ENCODE data around the gene EHD4.

EHD4 gene

DNA sequence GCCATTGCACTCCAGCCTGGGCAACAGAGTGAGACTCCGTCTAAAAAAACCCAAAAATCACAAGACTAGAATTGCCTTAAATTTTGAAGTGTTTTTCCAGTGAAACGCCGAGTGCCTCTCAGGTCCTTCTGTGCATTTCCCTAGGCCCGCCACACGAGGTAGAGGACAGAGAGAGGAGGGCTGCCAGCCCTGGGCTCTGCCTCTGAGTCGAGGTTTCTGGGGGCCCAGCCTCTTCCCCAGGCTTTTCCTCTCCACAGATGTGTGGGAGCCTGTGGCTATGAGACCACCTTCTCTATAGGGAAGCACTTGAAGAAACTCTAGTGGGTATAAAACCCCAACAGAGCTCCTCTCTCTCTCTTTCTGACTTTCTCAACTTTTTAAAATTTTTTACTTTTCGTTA, 10.9 kb upstream of the EHD4 start:
- no peak overlapping the region for H3K4ac ChIP-seq (ENCODE audit: low read length)
- no CpG with 5 or more reads among the region's 7 CpGs for WGBS, 2 donors (ENCODE audit: extremely low coverage in 2 of 2, insufficient read length in 2 of 2, insufficient replicate concordance in 1 of 2)
- no peak overlapping the region for H3K4me2 ChIP-seq (ENCODE audit: insufficient read depth, low read length, poor library complexity, severe bottlenecking)
- no peaks in the 10 kb centered on the region for H3K4me1 ChIP-seq (ENCODE audit: control insufficient read depth in 2 of 2, insufficient read depth in 1 of 2, low read depth in 1 of 2, low read length in 2 of 2)
- H3K79me1 ChIP-seq (ENCODE audit: low read depth, low read length), result no peaks in the 10 kb centered on the region
- peaks cover 0 to 46% (median 0%) of the 10 kb centered on the region in 3 experiments for H3K27me3 ChIP-seq (ENCODE audit: control insufficient read depth in 3 of 3, insufficient read depth in 3 of 3, low read depth in 1 of 3, low read length in 3 of 3)
- H4K8ac ChIP-seq (ENCODE audit: low read depth, low read length), result no peak overlapping the region
- H2AFZ ChIP-seq (ENCODE audit: low read length), result no peak overlapping the region
- no peak overlapping the region for H3K23ac ChIP-seq (ENCODE audit: low read depth, low read length, poor library complexity)
- no peak overlapping the region for H3K14ac ChIP-seq (ENCODE audit: low read length)
- H2AK5ac ChIP-seq (ENCODE audit: low read depth, low read length), result no peak overlapping the region
- H2BK120ac ChIP-seq (ENCODE audit: low read depth, low read length), result no peak overlapping the region
- no peak for DNase-seq (ENCODE audit: low spot score)
- H3K9ac ChIP-seq (ENCODE audit: low read depth, low read length, poor library complexity), result no peak overlapping the region
- H3K36me3 ChIP-seq (replicated peaks in 1 of 2; ENCODE audit: control insufficient read depth in 2 of 2, insufficient read depth in 2 of 2, low read length in 2 of 2), result no peaks in the 10 kb centered on the region
- no peaks in the 10 kb centered on the region for H3K9me3 ChIP-seq (replicated peaks in 1 of 2; ENCODE audit: control insufficient read depth in 2 of 2, insufficient read depth in 1 of 2, low read depth in 1 of 2, low read length in 2 of 2)
- no peak overlapping the region for H2BK15ac ChIP-seq (ENCODE audit: low read length)
- no peak overlapping the region for H3K18ac ChIP-seq (ENCODE audit: low read length)
- no peak overlapping the region for H3K4me3 ChIP-seq (ENCODE audit: low read length in 2 of 2)
- no peak overlapping the region for H2BK5ac ChIP-seq (ENCODE audit: low read length)
- H2BK12ac ChIP-seq (ENCODE audit: low read length), result no peak overlapping the region
- no peak overlapping the region for H4K91ac ChIP-seq (ENCODE audit: low read depth, low read length, poor library complexity)
- no peak overlapping the region for H3K27ac ChIP-seq (replicated peaks; ENCODE audit: low read length)

DNA sequence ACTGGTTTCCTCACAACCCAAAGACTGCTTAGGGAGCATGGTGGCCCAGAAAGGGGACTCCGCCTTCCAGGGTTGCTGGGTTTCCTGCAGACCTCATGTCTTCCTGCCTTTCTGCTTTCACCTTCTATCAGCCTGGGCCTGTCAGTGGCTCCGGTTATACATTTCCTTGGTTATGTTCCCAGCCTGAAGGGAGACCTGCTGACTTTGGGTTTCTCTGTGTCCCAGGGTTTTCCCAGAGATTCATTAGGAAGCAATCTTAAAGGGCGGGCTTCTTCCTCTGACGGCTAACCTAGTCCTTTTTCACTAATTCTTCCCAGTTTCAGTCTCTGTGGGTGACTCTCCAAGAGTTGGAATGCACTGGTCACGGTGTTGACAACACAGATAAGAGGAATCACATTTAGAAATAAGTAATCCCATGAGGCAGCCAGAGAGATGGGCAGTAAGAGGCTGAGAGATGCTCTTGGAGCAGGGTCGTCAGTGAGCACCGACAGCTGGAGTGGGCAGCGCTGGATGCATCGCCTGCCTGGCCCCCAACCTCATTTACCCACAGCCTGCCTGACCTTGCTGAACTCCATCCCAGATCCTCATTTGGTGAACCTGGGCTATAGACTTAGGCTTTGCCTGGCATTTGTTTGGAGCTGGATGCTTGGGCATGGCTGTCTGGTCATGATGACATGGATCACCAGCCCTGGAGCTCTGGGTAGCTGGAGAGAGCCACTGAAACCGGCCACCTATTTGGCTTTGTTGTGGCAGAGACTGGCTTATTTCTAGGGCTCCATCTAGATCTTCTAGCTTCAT, 10.0 kb upstream of the EHD4 start:
- Histone ChIP-seq H2BK15ac (ENCODE audit: low read length) (no peak overlapping the region), H2BK5ac (ENCODE audit: low read length) (no peak overlapping the region), H2AFZ (ENCODE audit: low read length) (no peak overlapping the region), H3K4ac (ENCODE audit: low read length) (no peak overlapping the region), H4K91ac (ENCODE audit: low read depth, low read length, poor library complexity) (no peak overlapping the region), H3K14ac (ENCODE audit: low read length) (no peak overlapping the region), H3K4me3 (ENCODE audit: low read length in 2 of 2) (no peak overlapping the region), H3K9me3 (replicated peaks in 1 of 2; ENCODE audit: control insufficient read depth in 2 of 2, insufficient read depth in 1 of 2, low read depth in 1 of 2, low read length in 2 of 2) (no peaks in the 10 kb centered on the region), H3K79me1 (ENCODE audit: low read depth, low read length) (no peaks in the 10 kb centered on the region), H3K4me1 (ENCODE audit: control insufficient read depth in 2 of 2, insufficient read depth in 1 of 2, low read depth in 1 of 2, low read length in 2 of 2) (no peaks in the 10 kb centered on the region), H2BK120ac (ENCODE audit: low read depth, low read length) (no peak overlapping the region), H3K9ac (ENCODE audit: low read depth, low read length, poor library complexity) (no peak overlapping the region), H4K8ac (ENCODE audit: low read depth, low read length) (no peak overlapping the region), H3K27me3 (ENCODE audit: control insufficient read depth in 3 of 3, insufficient read depth in 3 of 3, low read depth in 1 of 3, low read length in 3 of 3) (peaks cover 0 to 43% (median 0%) of the 10 kb centered on the region in 3 experiments), H3K18ac (ENCODE audit: low read length) (no peak overlapping the region), H3K23ac (ENCODE audit: low read depth, low read length, poor library complexity) (no peak overlapping the region), H2BK12ac (ENCODE audit: low read length) (no peak overlapping the region), H3K27ac (replicated peaks; ENCODE audit: low read length) (no peak overlapping the region), H3K4me2 (ENCODE audit: insufficient read depth, low read length, poor library complexity, severe bottlenecking) (no peak overlapping the region), H3K36me3 (replicated peaks in 1 of 2; ENCODE audit: control insufficient read depth in 2 of 2, insufficient read depth in 2 of 2, low read length in 2 of 2) (no peaks in the 10 kb centered on the region), H2AK5ac (ENCODE audit: low read depth, low read length) (no peak overlapping the region)
- no CpG with 5 or more reads among the region's 10 CpGs for WGBS, 2 donors (ENCODE audit: extremely low coverage in 2 of 2, insufficient read length in 2 of 2, insufficient replicate concordance in 1 of 2)
- no peak for DNase-seq (ENCODE audit: low spot score)

DNA sequence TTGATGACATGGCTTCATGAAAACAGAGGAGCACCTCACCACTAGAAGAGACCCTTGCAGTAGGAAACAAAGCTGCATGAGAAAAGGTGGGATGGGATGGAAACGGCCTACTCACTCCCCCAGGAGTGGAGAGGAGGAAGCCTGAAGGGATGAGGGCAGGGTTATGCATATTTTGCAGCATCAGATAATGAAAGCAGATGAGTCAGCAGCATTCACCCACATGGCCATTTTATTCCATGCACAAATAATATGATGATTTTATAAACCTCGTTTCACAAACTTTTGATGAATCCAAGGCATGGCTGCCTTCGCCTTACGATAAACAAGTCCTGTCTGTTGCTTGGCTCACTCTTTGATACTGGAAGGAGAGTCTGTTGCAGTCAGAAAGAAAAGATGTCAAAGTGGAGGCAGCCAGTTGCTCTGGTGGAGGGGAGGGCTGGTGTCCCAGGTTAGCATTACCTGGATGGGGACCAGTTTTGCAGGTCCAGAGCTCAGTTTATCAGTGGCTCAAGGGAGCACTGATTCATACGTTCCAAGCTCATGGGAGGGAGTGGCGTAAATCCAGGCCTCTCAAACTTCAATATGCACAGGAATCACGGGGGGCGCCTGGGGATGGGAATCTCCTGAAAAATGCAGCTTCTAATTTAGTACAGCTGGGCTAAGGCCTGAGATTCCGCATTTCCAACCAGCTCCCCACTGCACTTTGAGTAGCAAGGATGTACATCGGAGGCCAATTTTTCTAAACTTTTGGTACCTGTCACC, 9.2 kb upstream of the EHD4 start:
- H4K91ac ChIP-seq (ENCODE audit: low read depth, low read length, poor library complexity), result no peak overlapping the region
- no peak overlapping the region for H3K4ac ChIP-seq (ENCODE audit: low read length)
- H3K23ac ChIP-seq (ENCODE audit: low read depth, low read length, poor library complexity), result no peak overlapping the region
- no peaks in the 10 kb centered on the region for H3K9me3 ChIP-seq (replicated peaks in 1 of 2; ENCODE audit: control insufficient read depth in 2 of 2, insufficient read depth in 1 of 2, low read depth in 1 of 2, low read length in 2 of 2)
- no CpG with 5 or more reads among the region's 10 CpGs for WGBS, 2 donors (ENCODE audit: extremely low coverage in 2 of 2, insufficient read length in 2 of 2, insufficient replicate concordance in 1 of 2)
- H3K4me1 ChIP-seq (ENCODE audit: control insufficient read depth in 2 of 2, insufficient read depth in 1 of 2, low read depth in 1 of 2, low read length in 2 of 2), result no peaks in the 10 kb centered on the region
- H3K27ac ChIP-seq (replicated peaks; ENCODE audit: low read length), result no peak overlapping the region
- no peaks in the 10 kb centered on the region for H3K36me3 ChIP-seq (replicated peaks in 1 of 2; ENCODE audit: control insufficient read depth in 2 of 2, insufficient read depth in 2 of 2, low read length in 2 of 2)
- H3K18ac ChIP-seq (ENCODE audit: low read length), result no peak overlapping the region
- H2BK120ac ChIP-seq (ENCODE audit: low read depth, low read length), result no peak overlapping the region
- H2BK12ac ChIP-seq (ENCODE audit: low read length), result no peak overlapping the region
- no peak overlapping the region for H4K8ac ChIP-seq (ENCODE audit: low read depth, low read length)
- H2BK15ac ChIP-seq (ENCODE audit: low read length), result no peak overlapping the region
- H2BK5ac ChIP-seq (ENCODE audit: low read length), result no peak overlapping the region
- no peak overlapping the region for H3K4me3 ChIP-seq (ENCODE audit: low read length in 2 of 2)
- H2AFZ ChIP-seq (ENCODE audit: low read length), result no peak overlapping the region
- H3K27me3 ChIP-seq (ENCODE audit: control insufficient read depth in 3 of 3, insufficient read depth in 3 of 3, low read depth in 1 of 3, low read length in 3 of 3), result peaks cover 0 to 36% (median 0%) of the 10 kb centered on the region in 3 experiments
- no peak overlapping the region for H2AK5ac ChIP-seq (ENCODE audit: low read depth, low read length)
- no peak for DNase-seq (ENCODE audit: low spot score)
- H3K4me2 ChIP-seq (ENCODE audit: insufficient read depth, low read length, poor library complexity, severe bottlenecking), result no peak overlapping the region
- no peak overlapping the region for H3K14ac ChIP-seq (ENCODE audit: low read length)
- no peaks in the 10 kb centered on the region for H3K79me1 ChIP-seq (ENCODE audit: low read depth, low read length)
- H3K9ac ChIP-seq (ENCODE audit: low read depth, low read length, poor library complexity), result no peak overlapping the region

DNA sequence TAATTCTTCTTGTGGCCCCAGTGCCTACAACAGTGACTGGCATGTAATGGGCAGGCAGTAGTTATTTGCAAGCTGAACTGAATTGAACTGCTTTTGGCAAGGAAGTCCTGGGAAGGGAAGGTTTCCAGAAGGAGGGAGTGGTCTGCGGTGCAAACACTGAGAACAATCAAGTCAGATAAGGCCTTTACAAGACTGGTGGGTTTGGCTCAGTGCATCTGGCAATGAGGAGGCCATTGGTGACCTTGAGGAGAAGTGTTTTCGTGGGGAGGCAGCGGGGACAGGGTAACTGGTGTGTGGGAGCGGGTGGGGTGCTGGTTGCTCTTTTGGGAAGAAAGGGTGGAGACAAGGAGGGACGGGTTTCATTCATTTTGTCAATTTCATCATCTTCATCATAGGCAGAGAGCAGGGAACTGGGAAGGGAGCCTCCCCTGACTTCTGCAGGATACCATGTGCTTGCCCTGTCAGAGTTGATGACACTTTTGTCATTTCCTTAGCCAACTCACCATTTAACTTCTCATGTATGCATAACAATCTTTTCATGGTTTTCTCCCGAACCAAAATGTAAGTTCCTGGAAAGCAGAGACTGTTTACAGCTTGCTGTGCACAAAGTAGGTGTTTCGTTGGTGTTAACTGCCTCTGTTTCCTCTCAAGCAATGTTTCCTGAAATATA, 8.4 kb upstream of the EHD4 start:
- H3K4me3 ChIP-seq (ENCODE audit: low read length in 2 of 2), result no peak overlapping the region
- no peak overlapping the region for H2BK5ac ChIP-seq (ENCODE audit: low read length)
- H4K91ac ChIP-seq (ENCODE audit: low read depth, low read length, poor library complexity), result no peak overlapping the region
- no peak overlapping the region for H3K23ac ChIP-seq (ENCODE audit: low read depth, low read length, poor library complexity)
- H3K4me2 ChIP-seq (ENCODE audit: insufficient read depth, low read length, poor library complexity, severe bottlenecking), result no peak overlapping the region
- H3K14ac ChIP-seq (ENCODE audit: low read length), result no peak overlapping the region
- no peaks in the 10 kb centered on the region for H3K36me3 ChIP-seq (replicated peaks in 1 of 2; ENCODE audit: control insufficient read depth in 2 of 2, insufficient read depth in 2 of 2, low read length in 2 of 2)
- no peak overlapping the region for H2AFZ ChIP-seq (ENCODE audit: low read length)
- H3K79me1 ChIP-seq (ENCODE audit: low read depth, low read length), result no peaks in the 10 kb centered on the region
- H3K4me1 ChIP-seq (ENCODE audit: control insufficient read depth in 2 of 2, insufficient read depth in 1 of 2, low read depth in 1 of 2, low read length in 2 of 2), result no peaks in the 10 kb centered on the region
- H3K9ac ChIP-seq (ENCODE audit: low read depth, low read length, poor library complexity), result no peak overlapping the region
- H3K9me3 ChIP-seq (replicated peaks in 1 of 2; ENCODE audit: control insufficient read depth in 2 of 2, insufficient read depth in 1 of 2, low read depth in 1 of 2, low read length in 2 of 2), result no peaks in the 10 kb centered on the region
- no peak overlapping the region for H2BK15ac ChIP-seq (ENCODE audit: low read length)
- no peak overlapping the region for H4K8ac ChIP-seq (ENCODE audit: low read depth, low read length)
- no peak overlapping the region for H3K4ac ChIP-seq (ENCODE audit: low read length)
- H2BK120ac ChIP-seq (ENCODE audit: low read depth, low read length), result no peak overlapping the region
- no CpG with 5 or more reads among the region's 7 CpGs for WGBS, 2 donors (ENCODE audit: extremely low coverage in 2 of 2, insufficient read length in 2 of 2, insufficient replicate concordance in 1 of 2)
- no peak for DNase-seq (ENCODE audit: low spot score)
- no peak overlapping the region for H2BK12ac ChIP-seq (ENCODE audit: low read length)
- H3K27me3 ChIP-seq (ENCODE audit: control insufficient read depth in 3 of 3, insufficient read depth in 3 of 3, low read depth in 1 of 3, low read length in 3 of 3), result peaks cover 0 to 35% (median 0%) of the 10 kb centered on the region in 3 experiments
- H3K18ac ChIP-seq (ENCODE audit: low read length), result no peak overlapping the region
- H2AK5ac ChIP-seq (ENCODE audit: low read depth, low read length), result no peak overlapping the region
- H3K27ac ChIP-seq (replicated peaks; ENCODE audit: low read length), result no peak overlapping the region

All from neuronal stem cell (in vitro differentiated cells).